GM12878 (cell line): ENCODE results near the gene ATG10. TPM values are rescaled to one million over a fixed set of nuclear protein-coding genes. Genes with fewer than 3 reads are reported as not detected.
"Not testable (repeated sequence)": the region's sequence is repeated elsewhere in the genome, so short reads cannot be mapped to it uniquely, and the experiment has no call there.

ENCODE experiments used
- ATAC-seq: fragments of 200-7000 bp; cut with Tn5 transposase; 3 replicates; pipeline ENCODE4 v1.9.1; 2020; ENCODE audit warnings: mild to moderate bottlenecking, moderate library complexity
- BruUV-seq: library from RNA; stranded (reverse); fragments of 400-500 nt; replicated peaks from 2 replicates; lab custom pipeline; 2021; lab: Mats Ljungman, UMichigan
- CTCF ChIA-PET: fragments of 300-600 bp; sonication (Branson Sonifier 250); formaldehyde crosslinking; extraction: SDS; loops from one replicate; lab custom pipeline; 2021; ENCODE audit warnings: inconsistent platforms; lab: Yijun Ruan, JAX
- POLR2A ChIA-PET: fragments of 350-600 bp; formaldehyde crosslinking; extraction: SDS; loops from one replicate; lab custom pipeline; 2021; ENCODE audit warnings: inconsistent platforms; lab: Charles Lee
- RAD21 ChIA-PET: fragments of 300-600 bp; sonication (Branson Sonifier 250); formaldehyde crosslinking; loops from one replicate; lab custom pipeline; 2023; ENCODE audit warnings: antibody characterized with exemption; ENCODE audit not compliant: unreplicated experiment; lab: Charles Lee
- SMC1A ChIA-PET: fragments of 300-600 bp; sonication (Branson Sonifier 250); formaldehyde crosslinking; loops from one replicate; lab custom pipeline; 2023; ENCODE audit not compliant: unreplicated experiment, uncharacterized antibody; lab: Charles Lee
- DNase-seq: peaks from one replicate; pipeline ENCODE4 v3.0.0-alpha.2; 2011; ENCODE audit warnings: low read depth, low spot score
- FAIRE-seq: peaks from 3 replicates; lab custom pipeline; 2011; peaks lifted over from hg19 to GRCh38; lab: Jason Lieb, UNC
- H2AFZ ChIP-seq: 2 replicates; pipeline ENCODE4 v1.6.0; 2011; ENCODE audit warnings: low read depth, low read length, control low read depth; ENCODE audit not compliant: control insufficient read depth
- H3K27ac ChIP-seq: 2 replicates; pipeline ENCODE4 v1.5.1; 2011; ENCODE audit warnings: control low read depth; ENCODE audit not compliant: control insufficient read depth, insufficient read depth
- H3K27me3 ChIP-seq, 2 experiments: replicated peaks in 1 of 2; 2 replicates each; pipeline versions ENCODE4 v1.6.0 to v1.6.1; 2011; ENCODE audit warnings: low read length in 1 of 2; ENCODE audit not compliant: control insufficient read depth in 2 of 2, insufficient read depth in 2 of 2
- H3K36me3 ChIP-seq, 2 experiments: 2 replicates each; pipeline ENCODE4 v1.5.1; 2011; ENCODE audit warnings: low read length in 1 of 2; ENCODE audit not compliant: control insufficient read depth in 2 of 2, insufficient read depth in 2 of 2
- H3K4me1 ChIP-seq: 2 replicates; pipeline ENCODE4 v1.6.1; 2011; ENCODE audit warnings: mild to moderate bottlenecking, low read length, moderate library complexity, mixed read lengths; ENCODE audit not compliant: control insufficient read depth, insufficient read depth
- H3K4me2 ChIP-seq: 2 replicates; pipeline ENCODE4 v1.6.0; 2011; ENCODE audit warnings: control low read depth; ENCODE audit not compliant: control insufficient read depth, insufficient read depth
- H3K4me3 ChIP-seq: fragments of 200-600 bp; sonication (generic); 2 replicates; pipeline ENCODE4 v1.5.1; 2016
- H3K79me2 ChIP-seq: 2 replicates; pipeline ENCODE4 v1.6.0; 2011; ENCODE audit warnings: low read length; ENCODE audit not compliant: control insufficient read depth, insufficient read depth
- H3K9ac ChIP-seq: 2 replicates; pipeline ENCODE4 v1.8.0; 2011; ENCODE audit warnings: low read length, control low read depth, mixed read lengths; ENCODE audit not compliant: control insufficient read depth, insufficient read depth
- H3K9me3 ChIP-seq: replicated peaks from 3 replicates; pipeline ENCODE4 v1.5.1; 2011; ENCODE audit warnings: mild to moderate bottlenecking, low read length; ENCODE audit not compliant: control insufficient read depth, insufficient read depth
- H4K20me1 ChIP-seq: 2 replicates; pipeline ENCODE4 v1.6.0; 2011; ENCODE audit not compliant: control insufficient read depth, insufficient read depth
- BCL3 ChIP-seq: IDR thresholded peaks from 2 replicates; pipeline ENCODE4 v1.6.1; 2011; ENCODE audit warnings: borderline replicate concordance, low read depth, mild to moderate bottlenecking, moderate library complexity, low read length; ENCODE audit not compliant: insufficient read depth, poor library complexity, severe bottlenecking
- BMI1 ChIP-seq: fragments of 450-650 bp; IDR thresholded peaks from 2 replicates; pipeline ENCODE4 v1.6.1; 2016; ENCODE audit warnings: mild to moderate bottlenecking, moderate library complexity, borderline replicate concordance
- CHD4 ChIP-seq: fragments of 200-600 bp; sonication (generic); IDR thresholded peaks from 2 replicates; pipeline ENCODE4 v1.6.1; 2016; ENCODE audit warnings: mild to moderate bottlenecking
- FOS ChIP-seq: IDR thresholded peaks from 3 replicates; pipeline ENCODE4 v1.6.1; 2011; ENCODE audit warnings: borderline replicate concordance; ENCODE audit not compliant: insufficient read length; ENCODE audit errors: extremely low read depth
- MEF2A ChIP-seq: IDR thresholded peaks from 2 replicates; pipeline ENCODE4 v1.6.1; 2011; ENCODE audit warnings: low read depth, mild to moderate bottlenecking, low read length, moderate library complexity; ENCODE audit not compliant: insufficient read depth
- MLLT1 ChIP-seq: fragments of 450-650 bp; IDR thresholded peaks from 2 replicates; pipeline ENCODE4 v1.6.1; 2016; ENCODE audit warnings: mild to moderate bottlenecking
- MYC ChIP-seq: IDR thresholded peaks from 2 replicates; pipeline ENCODE4 v1.6.1; 2011; ENCODE audit warnings: mild to moderate bottlenecking, low read length, moderate library complexity, inconsistent platforms; ENCODE audit not compliant: insufficient read depth, insufficient replicate concordance, insufficient read length, severe bottlenecking
- PML ChIP-seq: IDR thresholded peaks from 2 replicates; pipeline ENCODE4 v1.6.1; 2012; ENCODE audit warnings: low read length, inconsistent platforms
- RELB ChIP-seq: fragments of 450-650 bp; IDR thresholded peaks from 2 replicates; pipeline ENCODE4 v1.6.1; 2017; ENCODE audit warnings: low read depth, mild to moderate bottlenecking, moderate library complexity
- RUNX3 ChIP-seq: IDR thresholded peaks from 2 replicates; pipeline ENCODE4 v1.6.1; 2012; ENCODE audit warnings: low read length, inconsistent platforms
- WGBS: methylation state at CpG from one replicate; pipeline ENCODE4 v1.1.6; 2016; ENCODE audit warnings: low lambda C conversion rate; ENCODE audit not compliant: insufficient replicate concordance, insufficient coverage; ENCODE audit errors: missing lambda C conversion rate; 5-methylcytosine and 5-hydroxymethylcytosine counted together
- in situ Hi-C: fragments of 300-500 bp; cut with MboI; formaldehyde crosslinking; loops from 9 replicates; pipeline ENCODE4 v1.14.3; 2018; ENCODE audit warnings: mixed read lengths
- intact Hi-C: fragments of 100-400 bp; cut with micrococcal nuclease; formaldehyde crosslinking; loops from one replicate; pipeline ENCODE4 v1.14.2; 2022; ENCODE audit not compliant: unreplicated experiment
- polyA plus RNA-seq, 11 experiments: library from polyadenylated mRNA; depleted of rRNA in 4 of 11; unstranded in 6 of 11; stranded (reverse) in 5 of 11; fragments of >200 nt; fragmentation: Nextera tagmentation in 4 of 11; fragmentation: Illumina TruSeq in 1 of 11; extraction: Ambion mirVana in 4 of 11; extraction: Trizol in 1 of 11; gene quantifications; 1 replicate in 1 of 11; 2 replicates in 10 of 11; pipeline versions ENCODE4 v1.2.1 to v1.2.3, GENCODE V29; 2011 to 2016; ENCODE audit warnings: inconsistent platforms in 2 of 11, missing spikeins in 2 of 11, low read depth in 1 of 11
- total RNA-seq, 4 experiments: library from RNA; depleted of rRNA in 3 of 4; stranded (reverse); fragments of >200 nt in 3 of 4; fragmentation: Illumina TruSeq in 1 of 4; extraction: Trizol in 1 of 4; gene quantifications; 2 replicates each; pipeline versions ENCODE4 v1.2.1 to v1.2.3, GENCODE V29; 2013 to 2021

Gene ATG10
- total and polyA plus RNA-seq, 10 of the 15 experiments (the other 5 are each of a cell fraction or from before 2014, with no cell fraction given): 3.8 to 14.4 (median 6.5) TPM

- H3K9ac ChIP-seq, DNase-seq, FAIRE-seq, H3K27me3 ChIP-seq, ATAC-seq, in situ Hi-C loops, intact Hi-C loops, H3K4me3 ChIP-seq, H3K4me2 ChIP-seq, H2AFZ ChIP-seq, H3K4me1 ChIP-seq, H4K20me1 ChIP-seq, H3K36me3 ChIP-seq, H3K27ac ChIP-seq, POLR2A ChIA-PET, H3K79me2 ChIP-seq, H3K9me3 ChIP-seq, BruUV-seq: not testable (repeated sequence)
- ChIA-PET SMC1A (interaction anchor here (0.6 to 6.5 kb wide), 3 partner anchors 9 to 1115 kb away, joined by 3 to 109 read pairs (median 6); no protein-coding TSS in a partner anchor), CTCF (interaction anchor here (1.6 to 5.7 kb wide), 2 partner anchors 55 to 56 kb away, joined by 5 to 113 read pairs; no protein-coding TSS in a partner anchor), RAD21 (interaction anchor here (1.8 to 1.9 kb wide), 2 partner anchors 9 to 116 kb away, joined by 5 to 9 read pairs; no protein-coding TSS in a partner anchor)
- WGBS: no CpG with 5 or more reads among the region's 2 CpGs
Observed at GRCh38 chr5:82109915-82110314, 138.1 kb downstream of the ATG10 start.

- no peak overlapping the region for H3K9ac ChIP-seq
- CTCF ChIA-PET: interaction anchor here (1.1 to 1.6 kb wide), 2 partner anchors 54 to 64 kb away, joined by 3 to 5 read pairs; no protein-coding TSS in a partner anchor
- TF ChIP-seq RELB (0 out of 2 replicates have a peak, but pooled peaks have one; percentile 24), MEF2A (0 out of 2 replicates have a peak, but pooled peaks have one; percentile 12), RUNX3 (peak; percentile 79), BMI1 (no peak), MLLT1 (no peak), BCL3 (no peak), CHD4 (no peak), MYC (no peak), PML (no peak), FOS (no peak)
Observed at GRCh38 chr5:82111191-82111590, 139.4 kb downstream of the ATG10 start.

More at GRCh38 chr5:82111191-82111590, 139.4 kb downstream of the ATG10 start:
- 23% methylated on average over 2 of the region's 2 CpGs for WGBS
- no peak for DNase-seq
- no TSS peak for BruUV-seq
- ATAC-seq: peak; percentile 98
- SMC1A ChIA-PET: interaction anchor here (0.5 to 3.3 kb wide), 3 partner anchors 10 to 121 kb away, joined by 3 to 26 read pairs (median 6); no protein-coding TSS in a partner anchor
- POLR2A ChIA-PET: interaction anchor here (1.3 kb wide), 1 partner anchor 10 kb away, joined by 4 read pairs; no protein-coding TSS in a partner anchor
- Histone ChIP-seq H3K4me2 (no peak overlapping the region), H3K9me3 (no peaks in the 10 kb centered on the region), H4K20me1 (no peaks in the 10 kb centered on the region), H3K4me1 (no peaks in the 10 kb centered on the region), H3K36me3 (no peaks in the 10 kb centered on the region), H3K79me2 (no peaks in the 10 kb centered on the region), H3K4me3 (no peak overlapping the region), H3K27me3 (no peaks in the 10 kb centered on the region), H3K27ac (no peak overlapping the region), H2AFZ (no peak overlapping the region)
- RAD21 ChIA-PET: interaction anchor here (1.3 to 1.8 kb wide), 2 partner anchors 10 to 54 kb away, joined by 5 to 6 read pairs; no protein-coding TSS in a partner anchor
- intact Hi-C loops: no loop called here
- peak; percentile 62 for FAIRE-seq
- in situ Hi-C loops: no loop called here
